Effector memory CD8-positive, alpha-beta T cell (primary cell): ENCODE results near the gene ABCB11.
"Not testable (repeated sequence)": the region's sequence is repeated elsewhere in the genome, so short reads cannot be mapped to it uniquely, and the experiment has no call there.

Experiments
- ATAC-seq: fragments of 150-1000 bp; cut with Tn5 transposase; replicated peaks from 2 replicates; pipeline ENCODE4 v1.10.0; 2021; ENCODE audit warnings: mild to moderate bottlenecking, moderate library complexity
- DNase-seq, 3 experiments: peaks; one replicate each; pipeline ENCODE4 v3.0.0; 2021
- H3K27ac Mint-ChIP-seq, 2 donors: one replicate each; pipeline ENCODE4 v1.8.0; 2022; ENCODE audit warnings: mild to moderate bottlenecking in 2 of 2, mixed read lengths in 2 of 2, moderate library complexity in 2 of 2
- H3K27me3 Mint-ChIP-seq, 2 donors: one replicate each; pipeline ENCODE4 v1.8.0; 2022; ENCODE audit warnings: mixed read lengths in 2 of 2
- H3K36me3 Mint-ChIP-seq: one replicate; pipeline ENCODE4 v1.8.0; 2022; ENCODE audit warnings: mild to moderate bottlenecking, moderate library complexity, mixed read lengths; ENCODE audit not compliant: insufficient read depth
- H3K4me1 Mint-ChIP-seq, 2 donors: one replicate each; pipeline ENCODE4 v1.8.0; 2022; ENCODE audit warnings: low read depth in 2 of 2, mixed read lengths in 2 of 2
- H3K4me3 Mint-ChIP-seq, 2 donors: one replicate each; pipeline ENCODE4 v1.8.0; 2022; ENCODE audit warnings: mild to moderate bottlenecking in 2 of 2, mixed read lengths in 2 of 2, moderate library complexity in 2 of 2
- H3K9me3 Mint-ChIP-seq, 2 donors: one replicate each; pipeline ENCODE4 v1.8.0; 2022; ENCODE audit warnings: mixed read lengths in 2 of 2

The ABCB11 gene

DNA sequence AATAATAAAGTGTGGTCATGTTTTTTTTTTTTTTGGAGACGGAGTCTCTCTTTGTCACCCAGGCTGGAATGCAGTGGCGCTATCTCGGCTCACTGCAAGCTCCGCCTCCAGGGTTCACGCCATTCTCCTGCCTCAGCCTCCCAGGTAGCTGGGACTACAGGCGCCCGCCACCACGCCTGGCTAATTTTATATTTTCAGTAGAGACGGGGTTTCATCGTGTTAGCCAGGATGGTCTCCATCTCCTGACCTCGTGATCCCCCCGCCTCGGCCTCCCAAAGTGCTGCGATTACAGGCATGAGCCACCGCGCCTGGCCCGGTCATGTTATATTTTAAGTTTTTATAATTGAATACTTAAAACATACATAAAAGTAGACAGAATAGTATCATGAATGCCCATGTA, 33.1 kb upstream of the ABCB11 start:
- not testable (repeated sequence) for H3K27me3 Mint-ChIP-seq, H3K36me3 Mint-ChIP-seq, H3K9me3 Mint-ChIP-seq, ATAC-seq, H3K4me1 Mint-ChIP-seq, DNase-seq, H3K4me3 Mint-ChIP-seq, H3K27ac Mint-ChIP-seq

DNA sequence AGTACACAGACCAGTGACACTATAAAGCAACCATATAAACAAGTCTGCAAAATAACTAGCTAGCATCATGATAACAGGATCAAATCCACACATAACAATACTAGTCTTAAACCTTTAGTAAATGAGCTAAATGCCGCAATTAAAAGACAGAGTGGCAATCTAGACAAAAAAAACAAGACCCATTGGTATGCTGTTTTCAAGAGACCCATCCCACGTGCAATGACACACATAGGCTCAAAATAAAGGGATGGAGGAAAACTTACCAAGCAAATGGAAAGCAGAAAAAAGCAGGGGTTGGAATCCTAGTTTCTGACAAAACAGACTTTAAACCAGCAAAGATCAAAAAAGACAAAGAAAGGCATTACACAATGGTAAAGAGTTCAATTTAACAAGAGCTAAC, 23.5 kb upstream of the ABCB11 start:
- not testable (repeated sequence) for H3K4me1 Mint-ChIP-seq, H3K4me3 Mint-ChIP-seq, DNase-seq, H3K27me3 Mint-ChIP-seq, ATAC-seq, H3K27ac Mint-ChIP-seq, H3K36me3 Mint-ChIP-seq
- peaks cover 7 to 11% of the 10 kb centered on the region in 2 donors for H3K9me3 Mint-ChIP-seq

GRCh38 chr2:169050476-169051240, 19.5 kb upstream of the ABCB11 start:
- no peak for DNase-seq
- H3K27me3 Mint-ChIP-seq = peaks cover 0 to 10% of the 10 kb centered on the region in 2 donors
- no peak for ATAC-seq
- H3K4me3 Mint-ChIP-seq = no peak overlapping the region
- peaks cover 0 to 5% of the 10 kb centered on the region in 2 donors for H3K4me1 Mint-ChIP-seq
- no peaks in the 10 kb centered on the region for H3K36me3 Mint-ChIP-seq
- peaks cover 7 to 11% of the 10 kb centered on the region in 2 donors for H3K9me3 Mint-ChIP-seq
- no peak overlapping the region for H3K27ac Mint-ChIP-seq

- no peak overlapping the region for H3K27ac Mint-ChIP-seq
- H3K4me3 Mint-ChIP-seq = no peak overlapping the region
- H3K9me3 Mint-ChIP-seq = no peaks in the 10 kb centered on the region
- peaks cover 0 to 5% of the 10 kb centered on the region in 2 donors for H3K4me1 Mint-ChIP-seq
- no peak for DNase-seq
- no peak for ATAC-seq
- no peaks in the 10 kb centered on the region for H3K36me3 Mint-ChIP-seq
- no peaks in the 10 kb centered on the region for H3K27me3 Mint-ChIP-seq
Measured at GRCh38 chr2:169049142-169049541, 18.0 kb upstream of the ABCB11 start.

- no peaks in the 10 kb centered on the region for H3K27me3 Mint-ChIP-seq
- DNase-seq (no peak), ATAC-seq (no peak)
- H3K36me3 Mint-ChIP-seq = no peaks in the 10 kb centered on the region
- H3K4me1 Mint-ChIP-seq = peaks cover 0 to 5% of the 10 kb centered on the region in 2 donors
- peaks cover 5 to 8% of the 10 kb centered on the region in 2 donors for H3K9me3 Mint-ChIP-seq
- H3K27ac Mint-ChIP-seq = no peak overlapping the region
- no peak overlapping the region for H3K4me3 Mint-ChIP-seq
Measured at GRCh38 chr2:169047256-169048250, 16.4 kb upstream of the ABCB11 start.

GRCh38 chr2:169046440-169047151, 15.5 kb upstream of the ABCB11 start:
- Mint-ChIP-seq H3K4me3 (no peak overlapping the region), H3K9me3 (peaks cover 8 to 10% of the 10 kb centered on the region in 2 donors), H3K4me1 (peaks cover 0 to 5% of the 10 kb centered on the region in 2 donors), H3K27ac (no peak overlapping the region), H3K27me3 (no peaks in the 10 kb centered on the region), H3K36me3 (no peaks in the 10 kb centered on the region)
- DNase-seq = no peak
- no peak for ATAC-seq

GRCh38 chr2:169042856-169043255, 11.7 kb upstream of the ABCB11 start:
- Mint-ChIP-seq H3K36me3 (no peaks in the 10 kb centered on the region), H3K4me3 (no peak overlapping the region), H3K4me1 (peaks cover 7 to 16% of the 10 kb centered on the region in 2 donors), H3K27me3 (no peaks in the 10 kb centered on the region), H3K27ac (no peak overlapping the region), H3K9me3 (peaks cover 8 to 10% of the 10 kb centered on the region in 2 donors)
- ATAC-seq (no peak), DNase-seq (no peak)

- DNase-seq = no peak
- no peaks in the 10 kb centered on the region for H3K36me3 Mint-ChIP-seq
- H3K9me3 Mint-ChIP-seq = peaks cover 8 to 10% of the 10 kb centered on the region in 2 donors
- ATAC-seq = no peak
- H3K27me3 Mint-ChIP-seq = no peaks in the 10 kb centered on the region
- H3K27ac Mint-ChIP-seq = no peak overlapping the region
- H3K4me3 Mint-ChIP-seq = no peak overlapping the region
- H3K4me1 Mint-ChIP-seq = peaks cover 7 to 17% of the 10 kb centered on the region in 2 donors
Measured at GRCh38 chr2:169041594-169041993, 10.5 kb upstream of the ABCB11 start.

- Mint-ChIP-seq H3K9me3 (peaks cover 10 to 11% of the 10 kb centered on the region in 2 donors), H3K36me3 (no peaks in the 10 kb centered on the region)
Measured at GRCh38 chr2:169039702-169040101, 8.6 kb upstream of the ABCB11 start.

DNA sequence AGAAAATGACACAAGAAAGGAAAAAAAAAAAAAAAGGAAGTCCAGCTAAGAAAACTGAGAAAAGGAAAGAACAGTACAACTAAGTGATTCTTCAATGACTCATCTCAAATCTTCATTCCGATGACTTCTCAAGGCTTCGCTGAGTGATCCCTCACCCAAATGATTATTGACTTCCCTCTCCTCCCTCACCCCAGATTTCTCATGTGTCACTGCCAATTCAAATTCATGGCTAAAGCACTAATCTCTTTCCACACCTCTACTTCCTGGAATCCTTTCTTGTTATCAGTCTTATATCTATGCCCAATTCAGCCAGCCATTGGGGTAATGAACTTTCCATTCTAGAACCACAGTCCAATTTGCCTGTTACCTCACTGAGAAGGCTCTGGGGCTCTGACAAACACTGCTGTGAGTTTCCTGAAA, 7.2 kb upstream of the ABCB11 start:
- DNase-seq (no peak), ATAC-seq (no peak)
- Mint-ChIP-seq H3K36me3 (no peaks in the 10 kb centered on the region), H3K9me3 (peaks cover 8 to 15% of the 10 kb centered on the region in 2 donors), H3K27me3 (no peaks in the 10 kb centered on the region), H3K27ac (no peak overlapping the region), H3K4me1 (peaks cover 18 to 29% of the 10 kb centered on the region in 2 donors), H3K4me3 (no peak overlapping the region)

More at GRCh38 chr2:169039702-169040101, 8.6 kb upstream of the ABCB11 start:
- Mint-ChIP-seq H3K27ac (peak overlapping the region in 1 of 2 donors; percentile 83), H3K4me3 (peak overlapping the region; percentile 21 to 43), H3K4me1 (peaks cover 10 to 21% of the 10 kb centered on the region in 2 donors), H3K27me3 (no peaks in the 10 kb centered on the region)
- ATAC-seq = no peak
- no peak for DNase-seq

DNA sequence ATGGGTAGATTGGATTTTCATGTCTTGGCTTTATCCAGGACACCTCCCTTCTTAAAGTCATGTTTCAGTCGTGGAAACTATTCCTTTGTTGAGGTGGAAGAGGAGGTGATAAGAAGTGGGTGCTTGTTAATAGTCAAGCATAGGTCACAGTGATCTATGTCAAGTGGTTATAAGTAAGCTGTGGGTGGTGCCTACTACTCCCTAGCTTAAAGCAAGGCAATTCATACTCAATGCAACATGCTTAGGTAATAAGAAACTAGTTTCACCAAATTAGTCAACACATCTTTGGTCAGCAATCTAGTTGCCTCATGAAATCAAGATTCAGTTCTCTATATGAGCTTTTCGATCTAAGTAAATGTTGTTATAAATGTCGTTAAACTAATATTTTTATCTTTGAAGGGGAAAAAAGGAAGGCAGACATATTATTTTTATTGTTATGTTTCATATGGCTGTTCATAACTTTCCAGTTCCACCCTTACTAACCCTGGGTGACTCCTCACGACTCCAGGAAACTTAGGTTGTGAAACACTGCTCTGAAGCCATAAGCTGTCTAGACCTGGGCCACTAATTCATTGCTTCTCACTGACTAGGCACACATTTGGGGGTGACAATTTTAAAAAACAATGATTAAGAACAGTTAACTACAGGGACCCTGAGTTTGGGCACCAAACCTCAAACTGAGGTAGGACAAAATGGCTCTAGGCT, 5.8 kb upstream of the ABCB11 start:
- no peaks in the 10 kb centered on the region for H3K36me3 Mint-ChIP-seq
- H3K27me3 Mint-ChIP-seq = no peaks in the 10 kb centered on the region
- H3K4me3 Mint-ChIP-seq = no peak overlapping the region
- ATAC-seq = no peak
- no peak overlapping the region for H3K27ac Mint-ChIP-seq
- no peak for DNase-seq
- peaks cover 2 to 15% of the 10 kb centered on the region in 2 donors for H3K9me3 Mint-ChIP-seq
- H3K4me1 Mint-ChIP-seq = peaks cover 18 to 29% of the 10 kb centered on the region in 2 donors

DNA sequence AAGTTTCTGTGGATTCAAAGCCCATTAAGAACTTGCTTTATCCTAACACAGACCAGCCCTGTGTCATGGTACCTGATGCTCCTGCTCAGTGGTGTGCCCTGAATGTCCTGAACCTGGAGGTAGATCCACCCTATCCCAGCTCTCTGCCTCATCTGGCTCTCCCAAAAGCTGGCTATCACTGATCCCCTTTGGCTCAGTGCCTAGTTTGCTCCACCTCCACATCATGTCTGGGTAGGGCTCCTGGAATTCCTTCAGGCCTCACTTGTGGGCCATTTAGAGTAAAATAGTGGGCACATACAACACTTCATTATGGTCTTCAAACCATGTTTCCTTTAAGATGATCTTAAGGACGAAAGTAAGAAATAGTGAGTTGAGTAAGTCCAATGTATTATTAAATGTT, 4.8 kb upstream of the ABCB11 start:
- ATAC-seq (no peak), DNase-seq (no peak)
- H3K27ac Mint-ChIP-seq = no peak overlapping the region
- H3K27me3 Mint-ChIP-seq = no peaks in the 10 kb centered on the region
- H3K9me3 Mint-ChIP-seq = peaks cover 1 to 15% of the 10 kb centered on the region in 2 donors
- H3K4me3 Mint-ChIP-seq = no peak overlapping the region
- peaks cover 18 to 24% of the 10 kb centered on the region in 2 donors for H3K4me1 Mint-ChIP-seq
- no peaks in the 10 kb centered on the region for H3K36me3 Mint-ChIP-seq
